Natural killer cell (primary cell): ENCODE measurements around the gene ANGPTL2. TPM values are rescaled to one million over a fixed set of nuclear protein-coding genes. Genes with fewer than 3 reads are reported as not detected.
"Not testable (repeated sequence)": the region's sequence is repeated elsewhere in the genome, so short reads cannot be mapped to it uniquely, and the experiment has no call there.

ENCODE experiments used
- ATAC-seq, 3 donors: fragments of 150-1000 bp in 2 of 3; fragments of 200-7000 bp in 1 of 3; cut with Tn5 transposase; 1 replicate in 1 of 3; 2 replicates in 2 of 3; pipeline ENCODE4 v1.10.0; 2021; ENCODE audit warnings: mild to moderate bottlenecking in 2 of 3, moderate library complexity in 2 of 3
- DNase-seq, 2 donors: peaks; one replicate each; pipeline versions ENCODE4 v3.0.0 to v3.0.0-alpha.2; 2013 to 2021; ENCODE audit warnings: mixed read lengths in 1 of 2
- H3K27ac ChIP-seq: one replicate; pipeline ENCODE4 v1.5.1; 2013; ENCODE audit warnings: mild to moderate bottlenecking, low read length
- H3K27me3 ChIP-seq: one replicate; pipeline ENCODE4 v1.6.1; 2013; ENCODE audit warnings: low read length; ENCODE audit not compliant: control insufficient read depth, insufficient read depth
- H3K36me3 ChIP-seq: one replicate; pipeline ENCODE4 v1.6.1; 2013; ENCODE audit warnings: low read length; ENCODE audit not compliant: control insufficient read depth, insufficient read depth
- H3K4me1 ChIP-seq: one replicate; pipeline ENCODE4 v1.6.1; 2013; ENCODE audit warnings: low read length; ENCODE audit not compliant: control insufficient read depth, insufficient read depth
- H3K4me3 ChIP-seq: one replicate; pipeline ENCODE4 v1.5.1; 2013; ENCODE audit warnings: low read length
- H3K9me3 ChIP-seq: one replicate; pipeline ENCODE4 v1.6.1; 2013; ENCODE audit warnings: low read length; ENCODE audit not compliant: control insufficient read depth, insufficient read depth
- H3K27ac Mint-ChIP-seq, 2 donors: one replicate each; pipeline ENCODE4 v1.8.0; 2022; ENCODE audit warnings: mild to moderate bottlenecking in 2 of 2, mixed read lengths in 2 of 2, moderate library complexity in 1 of 2
- H3K27me3 Mint-ChIP-seq, 2 donors: one replicate each; pipeline ENCODE4 v1.8.0; 2022; ENCODE audit warnings: low read depth in 2 of 2, mixed read lengths in 2 of 2
- H3K36me3 Mint-ChIP-seq: one replicate; pipeline ENCODE4 v1.8.0; 2022; ENCODE audit warnings: mixed read lengths
- H3K4me1 Mint-ChIP-seq, 2 donors: one replicate each; pipeline ENCODE4 v1.8.0; 2022; ENCODE audit warnings: mixed read lengths in 2 of 2
- H3K4me3 Mint-ChIP-seq: one replicate; pipeline ENCODE4 v1.8.0; 2022; ENCODE audit warnings: mild to moderate bottlenecking, moderate library complexity, mixed read lengths
- H3K9me3 Mint-ChIP-seq, 2 donors: one replicate each; pipeline ENCODE4 v1.8.0; 2022; ENCODE audit warnings: mixed read lengths in 2 of 2
- WGBS: methylation state at CpG from one replicate; pipeline ENCODE4 v1.1.7; 2013; ENCODE audit warnings: missing lambda C conversion rate; ENCODE audit not compliant: insufficient coverage; 5-methylcytosine and 5-hydroxymethylcytosine counted together
- intact Hi-C: fragments of 100-400 bp; cut with micrococcal nuclease; formaldehyde crosslinking; loops from one replicate; pipeline ENCODE4 v1.14.2; 2022
- total RNA-seq, 4 donors: library from RNA; stranded (reverse); fragments of 120-200 nt in 1 of 4; gene quantifications; one replicate each; pipeline versions ENCODE4 v1.2.3 to v1.2.4, GENCODE V29; 2013 to 2022
- TF ChIP-seq, protein P1 (sequence below): fragments of 200-600 bp; IDR thresholded peaks from one replicate; pipeline ENCODE4 v1.8.0; 2022; ENCODE audit warnings: antibody characterized with exemption

The ANGPTL2 gene, protein sequence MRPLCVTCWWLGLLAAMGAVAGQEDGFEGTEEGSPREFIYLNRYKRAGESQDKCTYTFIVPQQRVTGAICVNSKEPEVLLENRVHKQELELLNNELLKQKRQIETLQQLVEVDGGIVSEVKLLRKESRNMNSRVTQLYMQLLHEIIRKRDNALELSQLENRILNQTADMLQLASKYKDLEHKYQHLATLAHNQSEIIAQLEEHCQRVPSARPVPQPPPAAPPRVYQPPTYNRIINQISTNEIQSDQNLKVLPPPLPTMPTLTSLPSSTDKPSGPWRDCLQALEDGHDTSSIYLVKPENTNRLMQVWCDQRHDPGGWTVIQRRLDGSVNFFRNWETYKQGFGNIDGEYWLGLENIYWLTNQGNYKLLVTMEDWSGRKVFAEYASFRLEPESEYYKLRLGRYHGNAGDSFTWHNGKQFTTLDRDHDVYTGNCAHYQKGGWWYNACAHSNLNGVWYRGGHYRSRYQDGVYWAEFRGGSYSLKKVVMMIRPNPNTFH
- total RNA-seq, result not detected
- total RNA-seq (2013), result not detected

DNA sequence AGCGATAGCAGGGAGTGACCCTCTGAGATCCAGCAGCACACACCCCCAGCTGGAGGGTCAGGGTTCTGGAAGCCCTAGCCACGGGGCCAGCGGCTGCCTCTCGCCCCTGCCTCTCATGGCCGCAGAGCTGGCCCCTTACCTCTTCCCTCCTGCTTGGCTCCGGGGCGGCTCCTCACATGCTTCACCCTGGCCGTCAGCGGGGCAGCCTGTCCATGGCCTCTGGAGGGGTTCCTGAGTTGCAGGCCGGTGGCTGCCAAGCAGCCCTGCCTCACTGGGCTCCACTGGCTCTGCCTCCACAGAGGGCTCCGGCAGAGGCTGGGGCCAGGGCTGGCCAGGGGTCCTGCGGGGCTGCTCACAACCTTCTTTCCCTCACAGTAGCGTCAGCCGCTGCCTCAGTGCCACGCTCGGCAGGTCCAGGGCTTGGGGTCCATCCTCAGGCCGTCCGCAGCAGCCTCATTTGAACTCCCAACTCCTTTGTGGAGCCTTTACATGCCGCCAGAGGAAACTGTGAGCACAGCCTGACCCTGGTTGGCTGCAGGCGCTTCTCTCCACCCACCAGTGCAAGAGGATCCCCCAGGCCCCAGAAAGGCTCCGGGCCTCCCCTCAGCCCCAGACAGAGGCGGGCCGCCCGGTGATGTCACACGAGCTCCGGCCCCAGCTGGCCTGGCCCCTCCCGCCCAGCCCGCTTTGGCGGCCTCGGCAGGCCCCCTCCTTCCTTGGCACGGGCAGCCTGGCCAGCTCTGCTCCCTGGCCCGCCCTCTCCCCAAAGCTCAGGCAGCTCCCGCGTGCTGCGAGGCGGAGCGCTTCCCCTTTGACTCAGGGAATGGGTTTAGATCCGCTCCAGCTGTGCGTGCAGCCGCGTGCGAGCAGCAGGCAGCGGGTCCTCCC, at the start of gene ANGPTL2:
TSS of gene ANGPTL2 (minus strand) at position 460 of the 888 bp plus-strand sequence. CDS start 13,904 bp downstream, outside the sequence.
- H3K4me3 Mint-ChIP-seq, result peak within 1 kb of the TSS; percentile 55
- 19% methylated on average over 43 of the region's 43 CpGs for WGBS
- H3K27me3 Mint-ChIP-seq, result peaks cover 42 to 53% of the 10 kb centered on the region in 2 donors
- Histone ChIP-seq H3K4me1 (peaks cover 14% of the 10 kb centered on the region), H3K27me3 (peaks cover 16% of the 10 kb centered on the region), H3K9me3 (no peaks in the 10 kb centered on the region), H3K36me3 (no peaks in the 10 kb centered on the region), H3K4me3 (no peak within 1 kb of the TSS), H3K27ac (no peak within 1 kb of the TSS)
- no peak within 1 kb of the TSS for H3K27ac Mint-ChIP-seq
- H3K9me3 Mint-ChIP-seq, result no peaks in the 10 kb centered on the region
- peak in 1 of 2 donors; percentile 24 for DNase-seq
- peak; percentile 47 to 82 (median 68) for ATAC-seq
- TF ChIP-seq, protein P1, sequence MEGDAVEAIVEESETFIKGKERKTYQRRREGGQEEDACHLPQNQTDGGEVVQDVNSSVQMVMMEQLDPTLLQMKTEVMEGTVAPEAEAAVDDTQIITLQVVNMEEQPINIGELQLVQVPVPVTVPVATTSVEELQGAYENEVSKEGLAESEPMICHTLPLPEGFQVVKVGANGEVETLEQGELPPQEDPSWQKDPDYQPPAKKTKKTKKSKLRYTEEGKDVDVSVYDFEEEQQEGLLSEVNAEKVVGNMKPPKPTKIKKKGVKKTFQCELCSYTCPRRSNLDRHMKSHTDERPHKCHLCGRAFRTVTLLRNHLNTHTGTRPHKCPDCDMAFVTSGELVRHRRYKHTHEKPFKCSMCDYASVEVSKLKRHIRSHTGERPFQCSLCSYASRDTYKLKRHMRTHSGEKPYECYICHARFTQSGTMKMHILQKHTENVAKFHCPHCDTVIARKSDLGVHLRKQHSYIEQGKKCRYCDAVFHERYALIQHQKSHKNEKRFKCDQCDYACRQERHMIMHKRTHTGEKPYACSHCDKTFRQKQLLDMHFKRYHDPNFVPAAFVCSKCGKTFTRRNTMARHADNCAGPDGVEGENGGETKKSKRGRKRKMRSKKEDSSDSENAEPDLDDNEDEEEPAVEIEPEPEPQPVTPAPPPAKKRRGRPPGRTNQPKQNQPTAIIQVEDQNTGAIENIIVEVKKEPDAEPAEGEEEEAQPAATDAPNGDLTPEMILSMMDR, result no peak
- no peaks in the 10 kb centered on the region for H3K36me3 Mint-ChIP-seq
- peaks cover 8 to 16% of the 10 kb centered on the region in 2 donors for H3K4me1 Mint-ChIP-seq
- intact Hi-C loops, result no loop called here

DNA sequence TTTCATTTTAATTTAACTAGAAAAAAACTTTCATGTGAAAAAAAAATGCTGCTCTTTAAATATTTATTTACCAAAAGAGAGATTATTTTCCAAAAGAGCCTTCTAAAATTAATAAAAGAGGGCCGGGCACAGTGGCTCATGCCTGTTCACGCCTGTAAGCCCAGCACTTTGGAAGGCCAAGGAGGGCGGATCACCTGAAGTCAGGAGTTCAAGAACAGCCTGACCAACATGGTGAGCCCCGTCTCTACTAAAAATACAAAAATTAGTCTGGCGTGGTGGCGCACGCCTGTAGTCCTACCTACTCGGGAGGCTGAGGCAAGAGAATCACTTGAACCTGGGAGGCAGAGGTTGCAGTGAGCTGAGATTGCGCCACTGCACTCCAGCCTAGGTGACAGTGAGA, 48.9 kb upstream of the ANGPTL2 start:
- ATAC-seq, H3K4me3 Mint-ChIP-seq, H3K36me3 ChIP-seq, DNase-seq, H3K4me1 Mint-ChIP-seq, H3K9me3 ChIP-seq, H3K9me3 Mint-ChIP-seq, H3K4me3 ChIP-seq, H3K27me3 Mint-ChIP-seq, H3K27ac Mint-ChIP-seq, H3K27ac ChIP-seq, H3K27me3 ChIP-seq, H3K4me1 ChIP-seq, intact Hi-C loops, H3K36me3 Mint-ChIP-seq: not testable (repeated sequence)
- 98% methylated on average over 8 of the region's 9 CpGs for WGBS

GRCh38 chr9:127170652-127171051, 48.2 kb upstream of the ANGPTL2 start:
- Mint-ChIP-seq H3K27me3 (no peaks in the 10 kb centered on the region), H3K4me3 (no peak overlapping the region), H3K27ac (no peak overlapping the region), H3K9me3 (no peaks in the 10 kb centered on the region), H3K4me1 (no peaks in the 10 kb centered on the region), H3K36me3 (no peaks in the 10 kb centered on the region)
- TF ChIP-seq, protein P1, result no peak
- no peaks in the 10 kb centered on the region for H3K27me3 ChIP-seq
- no peak overlapping the region for H3K27ac ChIP-seq
- H3K4me1 ChIP-seq, result peaks cover 7% of the 10 kb centered on the region
- H3K36me3 ChIP-seq, result no peaks in the 10 kb centered on the region
- H3K9me3 ChIP-seq, result no peaks in the 10 kb centered on the region
- ATAC-seq (no peak), DNase-seq (no peak)
- intact Hi-C loops, result no loop called here
- WGBS, result 29% methylated on average over 2 of the region's 2 CpGs
- H3K4me3 ChIP-seq, result no peak overlapping the region

DNA sequence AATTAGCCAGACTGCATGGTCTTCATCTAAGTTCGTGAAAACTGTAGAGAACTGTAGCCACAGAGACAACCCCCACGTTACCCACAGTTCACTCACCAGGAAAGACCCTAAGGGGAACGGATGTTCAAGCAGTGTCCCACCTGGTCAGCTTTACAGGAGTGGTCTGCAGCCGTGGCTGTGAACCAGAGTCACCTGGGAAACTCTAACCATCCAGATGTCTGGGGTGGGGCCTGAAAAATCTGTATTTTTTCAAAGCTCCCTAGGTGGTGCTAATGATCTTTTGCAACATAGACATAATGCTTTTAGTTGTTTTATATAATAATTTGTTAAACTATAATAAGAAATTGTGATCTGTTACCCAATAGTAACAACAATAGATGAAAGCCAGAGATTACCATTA, 47.7 kb upstream of the ANGPTL2 start:
- Mint-ChIP-seq H3K36me3 (no peaks in the 10 kb centered on the region), H3K4me3 (no peak overlapping the region)
- intact Hi-C loops, result no loop called here

More for the DNA sequence above, 47.7 kb upstream of the ANGPTL2 start:
- H3K9me3 Mint-ChIP-seq, result no peaks in the 10 kb centered on the region
- TF ChIP-seq, protein P1, result no peak
- Histone ChIP-seq H3K4me3 (no peak overlapping the region), H3K27me3 (no peaks in the 10 kb centered on the region), H3K9me3 (no peaks in the 10 kb centered on the region), H3K4me1 (peaks cover 7% of the 10 kb centered on the region), H3K27ac (no peak overlapping the region), H3K36me3 (no peaks in the 10 kb centered on the region)
- H3K4me1 Mint-ChIP-seq, result no peaks in the 10 kb centered on the region
- WGBS, result 84% methylated on average over 4 of the region's 4 CpGs
- H3K27me3 Mint-ChIP-seq, result no peaks in the 10 kb centered on the region
- DNase-seq (no peak), ATAC-seq (no peak)
- H3K27ac Mint-ChIP-seq, result no peak overlapping the region
